Measurements from ENCODE around the gene SPSB2. TPM values are rescaled to one million over a fixed set of nuclear protein-coding genes. Genes with fewer than 3 reads are reported as not detected.

The SPSB2 gene
- total and polyA plus RNA-seq, 9 of the 15 experiments (the other 6 are each of a cell fraction or from before 2014, with no cell fraction given), result 0.10 to 10.6 (median 1.9) TPM

- TF ChIP-seq NRF1 (conservative IDR thresholded peaks at IDR 0.05 in 1 of 2, IDR thresholded peaks at IDR 0.05 in 1 of 2), result peak; percentile 71 to 76
- TF ChIP-seq ZNF143 (CRISPR knock-in tag; IDR thresholded peaks at IDR 0.05), result no peak
- no peak for TF ChIP-seq HNRNPH1 (optimal IDR thresholded peaks at IDR 0.05; ENCODE audit: low read depth, low read length)
Measured at GRCh38 chr12:6914246-6914946, 41.3 kb upstream of the SPSB2 start, which contains the start of gene ENO2 (continued).

- Histone ChIP-seq H3K4me1 (replicated peaks in 1 of 2; ENCODE audit: control insufficient read depth in 2 of 2, insufficient read depth in 2 of 2, low read length in 2 of 2) (peaks cover 12 to 40% of the 10 kb centered on the region in 2 experiments; a peak in 4 of 5 replicates), H3K36me3 (ENCODE audit: control insufficient read depth, insufficient read depth, low read length) (peaks cover 5% of the 10 kb centered on the region; the same call in 1 of the 3 replicates), H3K9me1 (ENCODE audit: control insufficient read depth, insufficient read depth, low read length) (peaks cover 6% of the 10 kb centered on the region), H3K4me3 (no peak overlapping the region), H4K20me1 (replicated peaks; ENCODE audit: control insufficient read depth, insufficient read depth, low read length) (no peaks in the 10 kb centered on the region), H3K4me2 (ENCODE audit: insufficient read depth, low read length) (no peak overlapping the region), H3K27ac (ENCODE audit: extremely low read depth, low read depth, low read length) (no peak overlapping the region), H2AFZ (ENCODE audit: low read depth, low read length) (no peak overlapping the region), H3K79me2 (ENCODE audit: control insufficient read depth, insufficient read depth, low read length) (peaks cover 19% of the 10 kb centered on the region), H3K9ac (ENCODE audit: insufficient read depth in 1 of 2, low read depth in 2 of 2, low read length in 2 of 2) (no peak overlapping the region), H3K9me3 (replicated peaks; ENCODE audit: control insufficient read depth, insufficient read depth, low read depth, low read length) (no peaks in the 10 kb centered on the region), H3K27me3 (ENCODE audit: control insufficient read depth in 2 of 2, insufficient read depth in 2 of 2, low read length in 2 of 2) (no peaks in the 10 kb centered on the region)
- DNase-seq (ENCODE audit: extremely low read depth in 1 of 4, low spot score in 3 of 4) (no peak), ATAC-seq (no peak), FAIRE-seq (no peak)
- no TSS peak for BruUV-seq (replicated peaks)
- WGBS (ENCODE audit: insufficient coverage, low coverage, missing lambda C conversion rate), result 64% methylated on average over 14 of the region's 15 CpGs
- intact Hi-C loops (cut with micrococcal nuclease) (no loop called here), in situ Hi-C loops (cut with MboI) (no loop called here)
- ChIA-PET POLR2A (interaction anchor here (0.6 to 2.2 kb wide), 7 partner anchors 13 to 49 kb away, joined by 3 to 14 read pairs (median 3); partner anchors contain the start of genes C12orf57 and RNU7-1), CTCF (ENCODE audit: low intra/inter-chr PET ratio) (no interaction called here)
- TF ChIP-seq ZNF121 (CRISPR knock-in tag; conservative IDR thresholded peaks at IDR 0.05) (peak; percentile 69), TAL1 (IDR thresholded peaks at IDR 0.05) (no peak), RBM25 (IDR thresholded peaks at IDR 0.05; ENCODE audit: low read depth, low read length, severe bottlenecking) (peak; percentile 29), RBM34 (IDR thresholded peaks at IDR 0.05; ENCODE audit: borderline replicate concordance, insufficient read depth, low read length) (no peak), SMARCE1 (IDR thresholded peaks at IDR 0.05) (no peak)
Measured at GRCh38 chr12:6912164-6912935, 39.2 kb upstream of the SPSB2 start.

Data from K562 (cell line).